ENCODE data around the gene AIP. TPM values are rescaled to one million over a fixed set of nuclear protein-coding genes. Genes with fewer than 3 reads are reported as not detected.

Gene AIP
- total RNA-seq, 1 experiment from 2014 or later: 110 TPM

GRCh38 chr11:67538823-67539505 is 56.1 kb downstream of the AIP start:
- intact Hi-C loops (cut with micrococcal nuclease; ENCODE audit: unreplicated experiment): no loop called here
- no peak overlapping the region for H3K4me3 ChIP-seq (ENCODE audit: low read depth, low read length)
- no peaks in the 10 kb centered on the region for H3K4me1 Mint-ChIP-seq (ENCODE audit: low read depth, unreplicated experiment)

GRCh38 chr11:67539550-67539949 is 56.7 kb downstream of the AIP start:
- Histone ChIP-seq H3K4me1 (0 out of 2 replicates have a peak, but pooled peaks cover 1% of the 10 kb centered on the region), H3K9me3 (peaks cover 17% of the 10 kb centered on the region), H3K27me3 (replicated peaks; ENCODE audit: control insufficient read depth, insufficient read depth, low read length) (no peaks in the 10 kb centered on the region), H3K4me3 (ENCODE audit: low read depth, low read length) (no peak overlapping the region), H3K36me3 (ENCODE audit: control insufficient read depth, insufficient read depth, low read length) (no peaks in the 10 kb centered on the region)
- no peaks in the 10 kb centered on the region for H3K4me1 Mint-ChIP-seq (ENCODE audit: low read depth, unreplicated experiment)
- ChIA-PET CTCF (no interaction called here), POLR2A (no interaction called here)
- H3K9me3 Mint-ChIP-seq (ENCODE audit: unreplicated experiment): peaks cover 24% of the 10 kb centered on the region
- no TSS peak for BruUV-seq (replicated peaks)
- DNase-seq: no peak
- no peaks in the 10 kb centered on the region for H3K36me3 Mint-ChIP-seq (ENCODE audit: insufficient read depth, unreplicated experiment)
- H3K27ac Mint-ChIP-seq (ENCODE audit: unreplicated experiment): no peak overlapping the region
- no peak for TF ChIP-seq CTCF (IDR thresholded peaks at IDR 0.05; ENCODE audit: insufficient read depth in 1 of 2, low read depth in 1 of 2, low read length in 1 of 2, severe bottlenecking in 1 of 2, unreplicated experiment in 1 of 2)
- intact Hi-C loops (cut with micrococcal nuclease; ENCODE audit: unreplicated experiment): no loop called here
- no peaks in the 10 kb centered on the region for H3K27me3 Mint-ChIP-seq (ENCODE audit: insufficient read depth, unreplicated experiment)
- H3K4me3 Mint-ChIP-seq (ENCODE audit: unreplicated experiment): no peak overlapping the region

More at GRCh38 chr11:67538823-67539505, 56.1 kb downstream of the AIP start:
- Mint-ChIP-seq H3K27me3 (ENCODE audit: insufficient read depth, unreplicated experiment) (no peaks in the 10 kb centered on the region), H3K27ac (ENCODE audit: unreplicated experiment) (no peak overlapping the region), H3K36me3 (ENCODE audit: insufficient read depth, unreplicated experiment) (peaks cover 2% of the 10 kb centered on the region), H3K9me3 (ENCODE audit: unreplicated experiment) (peaks cover 30% of the 10 kb centered on the region), H3K4me3 (ENCODE audit: unreplicated experiment) (no peak overlapping the region)
- no peaks in the 10 kb centered on the region for H3K36me3 ChIP-seq (ENCODE audit: control insufficient read depth, insufficient read depth, low read length)
- no peaks in the 10 kb centered on the region for H3K4me1 ChIP-seq
- H3K9me3 ChIP-seq: peaks cover 22% of the 10 kb centered on the region
- CTCF ChIA-PET: no interaction called here
- no peak for TF ChIP-seq CTCF (IDR thresholded peaks at IDR 0.05; ENCODE audit: insufficient read depth in 1 of 2, low read depth in 1 of 2, low read length in 1 of 2, severe bottlenecking in 1 of 2, unreplicated experiment in 1 of 2)
- POLR2A ChIA-PET: no interaction called here
- no TSS peak for BruUV-seq (replicated peaks)
- no peak for DNase-seq
- H3K27me3 ChIP-seq (replicated peaks; ENCODE audit: control insufficient read depth, insufficient read depth, low read length): no peaks in the 10 kb centered on the region

Small RNAs within 50 kb of the gene (microRNA-seq; reads per million reads assigned to microRNA genes)
- 1.1 reads per million for gene MIR6752

Other genes with a start within 250 kb of the AIP start
- gene GRK2, start 216.6 kb upstream of the AIP start, total RNA-seq (2022): 113 and 120 TPM in 2 replicates
- 83.3 and 88.6 TPM in 2 replicates for gene ANKRD13D, start 193.7 kb upstream of the AIP start, total RNA-seq (2022)
- gene SSH3, start 179.5 kb upstream of the AIP start, total RNA-seq (2022): 81.2 and 89.6 TPM in 2 replicates
- gene POLD4, start 129.5 kb upstream of the AIP start, total RNA-seq (2022): 29.8 and 30.8 TPM in 2 replicates
- 4.5 and 5.8 TPM in 2 replicates for gene CLCF1, start 109.4 kb upstream of the AIP start, total RNA-seq (2022)
- 55.1 and 63.5 TPM in 2 replicates for gene RAD9A, start 91.0 kb upstream of the AIP start, total RNA-seq (2022)
- 384 and 389 TPM in 2 replicates for gene PPP1CA, start 81.2 kb upstream of the AIP start, total RNA-seq (2022)
- 0.26 TPM in 1 of 2 replicates, not detected in the other for gene TBC1D10C, start 78.9 kb upstream of the AIP start, total RNA-seq (2022)
- gene CARNS1, start 67.3 kb upstream of the AIP start, total RNA-seq (2022): 0.09 and 0.28 TPM in 2 replicates
- 109 and 116 TPM in 2 replicates for gene RPS6KB2, start 54.5 kb upstream of the AIP start, total RNA-seq (2022)
- gene PTPRCAP, start 45.3 kb upstream of the AIP start, total RNA-seq (2022): 0.27 TPM in 1 of 2 replicates, not detected in the other
- 172 and 176 TPM in 2 replicates for gene CORO1B, start 39.5 kb upstream of the AIP start, total RNA-seq (2022)
- not detected in 2 replicates for gene GPR152, start 30.3 kb upstream of the AIP start, total RNA-seq (2022)
- not detected in 2 replicates for gene CABP4, start 27.7 kb upstream of the AIP start, total RNA-seq (2022)
- 47.9 and 52.2 TPM in 2 replicates for gene TMEM134, start 13.8 kb upstream of the AIP start, total RNA-seq (2022)
- gene PITPNM1, start 22.3 kb downstream of the AIP start, total RNA-seq (2022): 65.0 and 78.3 TPM in 2 replicates
- gene CDK2AP2, start 25.1 kb downstream of the AIP start, total RNA-seq (2022): 96.1 and 99.4 TPM in 2 replicates
- not detected in 2 replicates for gene CABP2, start 40.4 kb downstream of the AIP start, total RNA-seq (2022)
- gene GSTP1, start 100.8 kb downstream of the AIP start, total RNA-seq (2022): 1,799 and 1,911 TPM in 2 replicates
- 358 and 375 TPM in 2 replicates for gene NDUFV1, start 123.9 kb downstream of the AIP start, total RNA-seq (2022)
- 15.0 and 18.1 TPM in 2 replicates for gene NUDT8, start 146.9 kb downstream of the AIP start, total RNA-seq (2022)
- gene TBX10, start 156.7 kb downstream of the AIP start, total RNA-seq (2022): not detected in 2 replicates
- gene ACY3, start 167.7 kb downstream of the AIP start, total RNA-seq (2022): 2.4 and 4.2 TPM in 2 replicates
- 0.26 and 0.54 TPM in 2 replicates for gene ALDH3B2, start 191.6 kb downstream of the AIP start, total RNA-seq (2022)